NB4 (cell line): Measurements from ENCODE around the gene AGXT.

Experiments
- DNase-seq: peaks from one replicate; pipeline ENCODE4 v3.0.0; 2010; ENCODE audit warnings: low read depth
- H3K4me3 ChIP-seq: one replicate; pipeline ENCODE4 v1.5.1; 2011; ENCODE audit warnings: mild to moderate bottlenecking, low read depth, low read length, moderate library complexity
- CTCF ChIP-seq: IDR thresholded peaks from one replicate; pipeline ENCODE4 v1.5.1; 2012; ENCODE audit warnings: low read depth, low read length
- MAX ChIP-seq: IDR thresholded peaks from 2 replicates; pipeline ENCODE4 v1.6.1; 2011; ENCODE audit warnings: low read depth, low read length
- MYC ChIP-seq: IDR thresholded peaks from 2 replicates; pipeline ENCODE4 v1.6.1; 2011; ENCODE audit warnings: low read depth, low read length
- POLR2A ChIP-seq: IDR thresholded peaks from 2 replicates; pipeline ENCODE4 v1.6.1; 2011; ENCODE audit warnings: mild to moderate bottlenecking; ENCODE audit not compliant: insufficient read length; ENCODE audit errors: extremely low read depth

The AGXT gene

GRCh38 chr2:240822280-240822847 lies 46.3 kb upstream of the AGXT start:
- H3K4me3 ChIP-seq, result no peak overlapping the region
- DNase-seq, result no peak
- TF ChIP-seq CTCF, result no peak
- no peak for TF ChIP-seq POLR2A
- no peak for TF ChIP-seq MYC
- no peak for TF ChIP-seq MAX

- no peak overlapping the region for H3K4me3 ChIP-seq
- DNase-seq, result no peak
- TF ChIP-seq CTCF (no peak), MAX (no peak), POLR2A (no peak), MYC (no peak)
These were observed 44.9 kb upstream of the AGXT start for GRCh38 chr2:240823449-240824336.

DNA sequence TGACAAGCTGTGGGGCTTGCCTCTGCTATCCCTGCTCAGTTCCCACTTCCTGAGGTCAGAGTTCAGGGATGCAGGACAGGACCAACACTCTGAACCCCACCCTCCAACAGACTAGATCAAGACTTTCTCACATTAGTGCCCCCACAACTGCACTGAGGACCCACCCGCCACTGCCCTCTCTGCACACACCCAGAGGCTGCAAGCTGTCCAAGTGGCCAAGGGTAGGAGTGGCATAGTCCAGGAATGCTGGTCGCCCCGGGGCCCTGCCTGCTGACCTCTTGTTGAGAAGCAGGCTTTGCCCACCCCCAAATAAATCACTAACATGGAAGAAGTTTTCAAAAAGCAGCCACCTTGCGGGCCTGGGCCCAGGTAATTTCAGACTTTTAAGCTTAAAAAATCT lies 43.1 kb upstream of the AGXT start:
- no peak for DNase-seq
- no peak overlapping the region for H3K4me3 ChIP-seq
- no peak for TF ChIP-seq POLR2A
- no peak for TF ChIP-seq CTCF
- TF ChIP-seq MAX, result no peak
- TF ChIP-seq MYC, result no peak

GRCh38 chr2:240831594-240832204 lies 36.9 kb upstream of the AGXT start:
- no peak for TF ChIP-seq CTCF
- no peak for TF ChIP-seq MYC
- TF ChIP-seq POLR2A, result no peak
- no peak for TF ChIP-seq MAX
- DNase-seq, result no peak
- H3K4me3 ChIP-seq, result no peak overlapping the region

DNA sequence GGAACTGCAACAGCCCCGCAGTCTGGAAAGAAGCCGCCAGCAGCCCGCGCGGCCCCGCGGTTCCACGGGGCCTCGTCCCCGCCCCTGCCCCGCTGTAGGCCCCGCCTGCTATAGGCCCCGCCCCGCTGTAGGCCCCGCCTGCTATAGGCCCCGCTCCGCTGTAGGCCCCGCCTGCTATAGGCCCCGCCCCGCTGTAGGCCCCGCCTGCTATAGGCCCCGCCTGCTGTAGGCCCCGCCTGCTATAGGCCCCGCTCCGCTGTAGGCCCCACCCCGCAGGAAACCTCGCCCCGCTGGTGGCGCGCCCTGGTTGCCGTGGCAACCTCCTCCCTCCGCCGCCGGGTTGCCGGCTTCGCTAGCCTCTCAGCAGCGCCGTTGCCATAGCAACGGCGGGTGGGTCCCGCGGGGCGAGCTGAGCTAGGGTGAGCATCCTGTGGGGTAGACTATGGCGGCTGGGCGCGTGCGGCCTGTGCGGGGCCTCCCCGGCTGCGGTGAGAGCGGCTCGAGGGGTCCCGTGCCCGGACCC lies 36.4 kb upstream of the AGXT start:
- H3K4me3 ChIP-seq, result no peak overlapping the region
- TF ChIP-seq MYC (no peak), CTCF (no peak), MAX (no peak), POLR2A (no peak)
- DNase-seq, result peak; percentile 87
